Stimulated activated effector memory CD8-positive, alpha-beta T cell treated with anti-CD3 and anti-CD28 coated beads, Interleukin-12 subunit alpha, Interleukin-12 subunit beta, amount 100 ng/mL, for 72 hours (primary cell): Measurements from ENCODE around the gene ZNF214.
A peak's percentile ranks its signal among the peaks of the same experiment; 100 is the strongest.

ENCODE experiments used
- ATAC-seq: fragments of 150-1000 bp; cut with Tn5 transposase; 2 replicates; pipeline ENCODE4 v1.10.0; 2021
- DNase-seq, 2 donors: peaks; one replicate each; pipeline ENCODE4 v3.0.0; 2021 to 2022; ENCODE audit warnings: low spot score in 2 of 2
- H3K27ac Mint-ChIP-seq: one replicate; pipeline ENCODE4 v1.8.0; 2022; ENCODE audit warnings: mild to moderate bottlenecking, mixed read lengths
- H3K36me3 Mint-ChIP-seq: one replicate; pipeline ENCODE4 v1.8.0; 2022; ENCODE audit warnings: mild to moderate bottlenecking, mixed read lengths
- H3K4me1 Mint-ChIP-seq: one replicate; pipeline ENCODE4 v1.8.0; 2022; ENCODE audit warnings: mixed read lengths
- H3K4me3 Mint-ChIP-seq: one replicate; pipeline ENCODE4 v1.8.0; 2022; ENCODE audit warnings: mild to moderate bottlenecking, mixed read lengths
- H3K9me3 Mint-ChIP-seq: one replicate; pipeline ENCODE4 v1.8.0; 2022; ENCODE audit warnings: mixed read lengths

Gene ZNF214

DNA sequence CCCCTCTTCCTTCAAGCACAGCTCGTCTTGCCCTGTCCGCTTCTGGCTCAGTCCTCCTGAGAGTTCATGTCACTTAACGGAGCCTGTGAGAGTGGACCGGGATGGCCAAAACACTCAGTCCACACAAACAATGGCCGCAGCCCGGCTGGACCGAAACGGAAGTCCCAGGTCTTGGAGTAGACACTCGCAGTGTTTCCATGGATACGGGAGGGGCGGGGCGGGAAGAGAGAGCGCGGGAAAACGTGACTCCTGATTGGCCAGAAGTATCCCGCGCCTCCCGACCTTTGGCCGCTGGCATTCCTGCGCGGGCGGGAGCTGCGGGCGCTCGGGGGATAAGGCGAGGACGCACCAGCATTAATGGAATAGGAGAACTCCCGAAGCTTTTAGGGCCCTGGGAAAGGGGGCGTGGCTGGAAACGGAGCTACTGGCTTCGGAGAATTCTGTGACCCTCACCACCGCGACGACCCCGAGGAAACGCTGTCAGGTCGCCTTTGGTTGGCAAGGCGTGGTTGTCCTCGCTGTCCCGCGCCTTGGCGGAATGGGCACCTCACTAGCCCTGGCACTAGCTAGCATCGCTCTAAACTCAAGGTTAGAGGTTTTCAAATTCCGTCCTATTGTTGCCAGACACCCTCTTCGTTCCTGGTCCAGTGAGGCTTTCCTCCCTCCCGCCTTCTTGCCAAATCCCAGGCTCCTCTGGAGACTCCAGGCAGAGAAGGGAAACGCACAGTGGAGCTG lies at the start of gene ZNF214, which contains the start of gene NLRP14:
TSS of gene ZNF214 (minus strand) at position 164 of the 735 bp plus-strand sequence. CDS start 17,511 bp downstream, outside the sequence.
TSS of gene NLRP14 (plus strand) at position 297 of the 735 bp plus-strand sequence. CDS start 18,108 bp downstream, outside the sequence.
- no peak within 1 kb of the TSS for H3K4me3 Mint-ChIP-seq
- peaks cover 5% of the 10 kb centered on the region for H3K4me1 Mint-ChIP-seq
- ATAC-seq (no peak), DNase-seq (no peak)
- H3K27ac Mint-ChIP-seq: no peak within 1 kb of the TSS
- H3K9me3 Mint-ChIP-seq: no peaks in the 10 kb centered on the region
- no peaks in the 10 kb centered on the region for H3K36me3 Mint-ChIP-seq

DNA sequence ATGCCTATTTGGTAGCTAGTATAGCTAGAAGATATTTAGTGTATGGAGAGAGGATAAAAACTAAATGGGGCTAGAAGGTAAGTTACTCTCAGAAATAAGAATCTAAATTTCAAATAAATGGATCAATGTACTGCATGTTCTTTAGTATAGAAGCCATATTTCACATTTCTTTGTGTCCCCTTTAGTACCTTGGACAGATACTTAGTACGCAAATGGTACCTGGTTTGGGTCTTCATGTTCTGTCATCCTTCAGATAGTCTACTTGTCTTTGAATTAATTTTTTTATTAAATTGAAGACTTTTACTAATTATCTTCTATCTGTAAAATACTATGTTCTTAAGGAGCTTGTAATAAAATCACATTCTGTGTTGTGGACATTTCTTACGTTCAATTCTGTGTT lies 42.4 kb upstream of the ZNF214 start:
- DNase-seq: no peak
- no peak for ATAC-seq
- H3K36me3 Mint-ChIP-seq: no peaks in the 10 kb centered on the region
- no peak overlapping the region for H3K4me3 Mint-ChIP-seq
- no peaks in the 10 kb centered on the region for H3K4me1 Mint-ChIP-seq
- H3K9me3 Mint-ChIP-seq: no peaks in the 10 kb centered on the region
- no peak overlapping the region for H3K27ac Mint-ChIP-seq

DNA sequence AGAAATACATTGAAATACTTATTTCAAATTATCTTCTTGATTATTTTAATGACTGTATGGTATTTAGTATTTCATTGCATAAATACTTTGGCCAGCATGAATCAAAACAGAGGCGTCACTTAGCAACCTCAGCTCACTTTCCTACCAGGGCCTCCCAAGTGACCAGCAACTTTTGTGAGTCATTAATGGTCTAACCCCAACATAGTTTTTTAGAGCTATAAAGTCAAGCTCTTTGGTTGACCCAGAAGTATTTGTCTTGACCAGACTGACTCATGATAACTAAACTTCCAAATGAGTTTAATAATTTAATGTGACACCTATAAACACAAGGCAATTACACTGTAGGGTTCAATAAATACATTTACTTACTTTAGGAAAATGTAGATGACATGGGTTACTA lies 40.7 kb upstream of the ZNF214 start:
- no peaks in the 10 kb centered on the region for H3K9me3 Mint-ChIP-seq
- ATAC-seq (no peak), DNase-seq (no peak)
- H3K4me3 Mint-ChIP-seq: no peak overlapping the region
- H3K36me3 Mint-ChIP-seq: no peaks in the 10 kb centered on the region
- H3K27ac Mint-ChIP-seq: no peak overlapping the region
- no peaks in the 10 kb centered on the region for H3K4me1 Mint-ChIP-seq

DNA sequence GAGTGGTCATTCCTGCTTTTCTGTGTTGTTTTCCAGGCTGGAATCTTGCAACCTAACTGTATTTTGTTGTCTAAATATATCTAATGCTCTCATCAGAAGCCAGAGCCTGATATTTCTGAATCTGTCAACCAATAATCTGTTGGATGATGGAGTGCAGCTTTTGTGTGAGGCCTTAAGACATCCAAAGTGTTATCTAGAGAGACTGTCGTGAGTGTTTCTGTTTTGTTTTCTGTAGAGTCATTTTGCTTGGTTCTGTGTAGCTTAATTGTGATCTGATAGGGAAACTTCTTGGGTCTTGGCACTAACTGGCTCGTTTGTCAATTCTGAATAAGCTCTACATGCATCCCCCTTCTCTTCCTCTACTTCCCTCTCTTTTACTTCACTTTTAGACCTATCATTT lies 37.5 kb upstream of the ZNF214 start:
- DNase-seq: no peak
- no peak overlapping the region for H3K4me3 Mint-ChIP-seq
- no peaks in the 10 kb centered on the region for H3K36me3 Mint-ChIP-seq
- H3K4me1 Mint-ChIP-seq: no peaks in the 10 kb centered on the region
- ATAC-seq: no peak
- H3K9me3 Mint-ChIP-seq: no peaks in the 10 kb centered on the region
- no peak overlapping the region for H3K27ac Mint-ChIP-seq

DNA sequence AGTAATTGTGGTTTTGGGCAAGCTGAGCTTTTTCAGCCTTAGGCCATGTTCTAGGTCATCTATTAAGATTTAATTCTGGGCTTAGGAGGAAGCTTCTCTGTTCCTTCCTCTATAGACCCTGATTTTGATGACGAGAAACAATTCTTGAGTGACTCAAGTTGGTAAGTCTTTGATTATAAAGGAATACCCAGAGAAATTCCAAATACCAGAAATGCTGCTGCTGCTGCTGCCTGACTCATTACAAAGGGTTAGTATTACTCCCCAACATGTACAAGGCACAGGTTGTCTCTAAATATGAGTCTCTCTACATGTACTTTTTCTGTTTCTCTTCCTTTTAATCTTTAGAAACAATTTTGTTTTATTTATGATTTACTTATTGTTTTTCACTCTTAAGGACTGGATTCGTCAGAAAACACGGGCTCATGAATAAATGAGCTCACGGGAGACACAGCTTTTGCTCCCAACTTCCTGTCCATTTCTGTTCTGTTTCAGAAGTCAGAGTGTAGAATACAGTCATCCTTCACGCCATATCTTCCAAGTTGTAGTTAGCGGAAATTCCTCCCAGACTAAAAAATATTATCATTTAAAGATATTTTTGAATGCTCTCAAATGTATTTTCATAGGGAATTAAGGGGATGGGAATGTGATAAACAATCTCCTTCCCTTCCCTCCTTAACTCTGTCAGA lies 36.8 kb upstream of the ZNF214 start:
- DNase-seq (no peak), ATAC-seq (no peak)
- Mint-ChIP-seq H3K27ac (no peak overlapping the region), H3K4me1 (no peaks in the 10 kb centered on the region), H3K9me3 (no peaks in the 10 kb centered on the region), H3K36me3 (no peaks in the 10 kb centered on the region), H3K4me3 (no peak overlapping the region)

DNA sequence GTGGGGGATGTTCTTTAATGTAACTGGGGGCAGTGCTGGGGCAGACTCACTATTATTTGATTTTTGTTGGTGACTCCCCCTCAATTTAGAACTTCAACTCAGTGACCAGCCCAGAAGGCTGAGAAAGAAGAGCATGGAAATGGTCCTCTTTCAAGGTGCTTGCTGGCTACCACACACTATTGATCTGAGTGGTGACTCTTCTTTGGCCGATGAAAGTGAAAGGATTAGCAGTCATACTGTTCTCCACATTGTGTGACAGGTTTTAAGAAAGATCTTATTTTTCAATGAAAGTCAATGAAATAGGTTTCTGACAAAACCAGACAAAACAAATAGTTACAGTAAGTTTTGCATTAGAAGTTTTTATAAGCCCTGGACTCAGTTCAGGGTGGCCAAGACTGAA lies 30.0 kb upstream of the ZNF214 start:
- Mint-ChIP-seq H3K9me3 (no peaks in the 10 kb centered on the region), H3K27ac (no peak overlapping the region), H3K4me3 (no peak overlapping the region), H3K4me1 (no peaks in the 10 kb centered on the region), H3K36me3 (no peaks in the 10 kb centered on the region)
- ATAC-seq (no peak), DNase-seq (no peak)

DNA sequence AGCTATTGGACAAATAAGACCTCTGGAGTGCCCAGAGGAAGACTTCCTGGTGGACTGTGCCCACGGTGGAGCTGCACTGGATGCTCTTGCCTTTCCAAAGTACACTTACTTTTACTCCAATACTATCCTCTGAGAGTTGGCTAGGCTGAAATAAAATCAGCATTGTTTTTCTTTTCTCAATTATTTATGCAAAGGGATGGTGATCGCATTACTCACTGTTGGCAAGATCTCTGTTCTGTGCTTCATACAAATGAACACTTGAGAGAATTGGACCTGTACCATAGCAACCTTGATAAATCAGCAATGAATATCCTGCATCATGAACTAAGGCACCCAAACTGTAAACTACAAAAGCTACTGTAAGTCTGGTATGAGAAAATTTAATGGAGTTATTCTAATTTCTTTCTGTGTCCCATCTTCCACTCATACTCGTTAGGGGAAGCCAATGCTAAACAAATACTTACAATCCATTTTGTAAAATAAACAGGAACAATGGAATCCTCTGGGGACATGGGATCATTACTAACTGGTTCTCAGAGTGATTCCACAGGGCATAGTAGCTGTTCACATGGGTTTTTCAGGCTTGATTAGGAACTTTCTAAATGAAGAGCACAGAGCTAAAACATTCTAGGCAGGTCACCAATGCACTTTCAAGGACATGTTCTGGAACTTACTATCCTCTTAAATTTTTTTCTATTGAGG lies 26.5 kb upstream of the ZNF214 start:
- H3K4me1 Mint-ChIP-seq: no peaks in the 10 kb centered on the region
- H3K9me3 Mint-ChIP-seq: no peaks in the 10 kb centered on the region
- no peak overlapping the region for H3K27ac Mint-ChIP-seq
- H3K36me3 Mint-ChIP-seq: no peaks in the 10 kb centered on the region
- DNase-seq: no peak
- ATAC-seq: no peak
- H3K4me3 Mint-ChIP-seq: no peak overlapping the region

DNA sequence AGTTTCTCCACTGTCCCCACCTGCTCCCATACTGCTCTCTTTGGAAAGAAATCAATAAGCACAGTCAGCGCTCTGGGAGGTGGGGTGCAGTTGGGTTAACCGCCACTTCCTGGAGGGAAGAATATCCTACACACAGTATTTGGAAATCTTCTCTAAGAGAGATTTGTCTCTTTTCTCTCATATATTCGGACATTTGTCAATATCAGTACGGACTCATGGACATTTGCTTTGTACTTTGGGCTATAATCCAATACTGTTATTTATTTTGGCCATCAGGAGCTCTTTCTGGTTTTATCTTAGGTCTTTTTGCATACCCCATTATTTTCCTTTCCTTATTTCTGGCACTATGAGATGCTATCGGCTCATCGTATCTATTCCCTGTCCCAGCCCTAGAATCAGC lies 13.9 kb upstream of the ZNF214 start:
- ATAC-seq (no peak), DNase-seq (no peak)
- Mint-ChIP-seq H3K27ac (no peak overlapping the region), H3K4me3 (no peak overlapping the region), H3K4me1 (no peaks in the 10 kb centered on the region), H3K36me3 (no peaks in the 10 kb centered on the region), H3K9me3 (no peaks in the 10 kb centered on the region)

DNA sequence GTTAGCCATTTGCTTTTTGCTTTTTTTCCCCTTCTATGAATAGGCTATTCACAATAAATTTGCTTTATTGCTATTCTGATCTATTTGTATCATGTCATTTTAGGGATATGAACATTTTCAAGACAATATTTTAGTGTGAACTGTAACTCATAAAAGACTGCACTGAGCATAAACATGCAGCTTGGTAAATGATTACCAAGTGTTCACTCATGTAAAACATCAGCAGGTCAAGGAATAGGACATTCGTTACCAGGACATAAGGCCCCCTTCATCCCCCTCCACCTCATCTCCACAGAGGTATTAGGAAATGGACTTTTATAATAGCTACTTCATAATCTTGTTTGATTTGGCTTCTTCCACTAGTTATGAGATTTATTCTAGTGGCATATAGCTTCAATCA lies 12.5 kb upstream of the ZNF214 start:
- H3K27ac Mint-ChIP-seq: no peak overlapping the region
- H3K9me3 Mint-ChIP-seq: no peaks in the 10 kb centered on the region

DNA sequence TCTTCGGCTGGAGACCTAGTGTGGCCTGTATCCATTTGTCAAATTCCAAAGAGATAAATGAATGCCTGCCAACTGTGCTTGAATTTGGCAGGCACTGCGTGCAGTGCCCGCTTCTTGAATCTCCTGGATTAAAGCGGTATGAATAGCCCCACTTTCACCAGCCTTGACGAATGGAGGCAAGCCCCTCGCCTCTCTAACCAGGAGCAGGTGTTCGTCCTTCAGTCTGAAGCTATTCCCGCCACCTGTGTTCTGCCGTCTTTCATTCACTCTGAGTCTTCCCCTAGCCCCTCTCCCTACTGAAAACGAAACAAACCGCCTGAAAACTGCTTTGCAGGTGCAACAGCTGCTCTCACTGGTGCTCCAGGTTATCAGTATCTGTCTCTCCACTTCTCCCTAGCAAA lies 11.3 kb upstream of the ZNF214 start:
- H3K27ac Mint-ChIP-seq: no peak overlapping the region
- no peaks in the 10 kb centered on the region for H3K9me3 Mint-ChIP-seq
- H3K4me1 Mint-ChIP-seq: no peaks in the 10 kb centered on the region
- DNase-seq (no peak), ATAC-seq (no peak)
- H3K4me3 Mint-ChIP-seq: no peak overlapping the region
- H3K36me3 Mint-ChIP-seq: no peaks in the 10 kb centered on the region

More for the DNA sequence above, 12.5 kb upstream of the ZNF214 start:
- no peak overlapping the region for H3K4me3 Mint-ChIP-seq
- no peak for DNase-seq
- no peaks in the 10 kb centered on the region for H3K4me1 Mint-ChIP-seq
- no peaks in the 10 kb centered on the region for H3K36me3 Mint-ChIP-seq
- no peak for ATAC-seq

DNA sequence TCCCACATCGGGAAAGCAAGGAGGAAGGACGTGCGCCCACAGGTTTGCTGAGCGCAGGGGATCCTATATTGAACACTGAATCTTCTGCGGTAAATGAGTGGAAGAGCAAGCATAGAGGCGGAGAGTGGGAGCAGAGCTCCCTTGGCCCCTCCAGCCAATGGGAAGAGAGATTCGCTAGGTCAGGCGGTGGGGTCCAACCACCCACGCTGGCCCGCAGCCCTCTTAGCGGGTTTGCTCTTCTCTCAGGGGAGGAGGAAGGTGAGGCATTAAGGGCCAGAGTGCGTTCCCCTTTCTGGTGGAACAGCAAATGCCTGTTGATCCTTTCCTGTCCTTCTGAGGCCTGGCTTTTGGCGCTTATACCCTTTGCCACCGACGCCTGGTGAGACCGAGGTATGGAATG lies 10.7 kb upstream of the ZNF214 start:
- no peaks in the 10 kb centered on the region for H3K36me3 Mint-ChIP-seq
- ATAC-seq (no peak), DNase-seq (no peak)
- H3K4me1 Mint-ChIP-seq: no peaks in the 10 kb centered on the region
- H3K4me3 Mint-ChIP-seq: no peak overlapping the region
- no peaks in the 10 kb centered on the region for H3K9me3 Mint-ChIP-seq
- no peak overlapping the region for H3K27ac Mint-ChIP-seq

DNA sequence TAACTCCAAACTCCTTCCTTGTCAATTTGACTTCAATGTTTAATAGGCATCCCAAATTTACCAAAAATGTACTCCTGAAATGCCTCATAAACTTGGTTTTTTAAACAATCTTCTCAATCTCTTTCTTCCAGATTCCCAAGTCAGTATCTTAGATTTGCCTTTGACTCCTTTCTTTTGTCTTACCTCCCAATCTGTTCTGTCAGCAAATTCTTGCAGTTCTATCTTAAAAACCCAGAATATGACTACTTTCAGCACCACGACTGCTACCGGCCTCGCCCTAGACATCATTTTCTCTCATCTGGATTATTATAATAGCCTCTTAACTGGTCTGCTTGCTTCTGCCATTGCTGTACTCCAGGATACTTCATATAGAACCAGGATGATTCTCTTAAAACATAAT lies 8.0 kb upstream of the ZNF214 start:
- Mint-ChIP-seq H3K36me3 (no peaks in the 10 kb centered on the region), H3K4me1 (no peaks in the 10 kb centered on the region), H3K4me3 (no peak overlapping the region), H3K27ac (no peak overlapping the region), H3K9me3 (no peaks in the 10 kb centered on the region)
- ATAC-seq (no peak), DNase-seq (no peak)

DNA sequence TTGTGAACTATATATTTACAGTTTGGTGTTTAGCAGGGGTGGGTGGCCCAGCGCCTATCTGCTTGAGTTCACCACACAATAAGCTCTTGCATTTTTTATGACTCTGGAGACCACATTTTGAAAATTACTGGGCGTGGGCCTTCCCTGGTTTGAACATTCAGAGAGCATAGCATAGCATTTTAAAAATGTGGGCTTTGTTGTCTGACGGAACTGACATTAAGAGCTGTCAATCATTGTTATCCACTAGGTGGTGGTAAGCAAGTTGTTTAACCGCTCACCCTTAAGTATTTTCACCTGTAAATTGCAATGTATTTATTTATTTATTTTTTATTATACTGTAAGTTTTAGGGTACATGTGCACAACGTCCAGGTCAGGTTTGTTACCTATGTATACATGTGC lies 1.2 kb upstream of the ZNF214 start:
- no peaks in the 10 kb centered on the region for H3K9me3 Mint-ChIP-seq
- no peak for ATAC-seq

DNA sequence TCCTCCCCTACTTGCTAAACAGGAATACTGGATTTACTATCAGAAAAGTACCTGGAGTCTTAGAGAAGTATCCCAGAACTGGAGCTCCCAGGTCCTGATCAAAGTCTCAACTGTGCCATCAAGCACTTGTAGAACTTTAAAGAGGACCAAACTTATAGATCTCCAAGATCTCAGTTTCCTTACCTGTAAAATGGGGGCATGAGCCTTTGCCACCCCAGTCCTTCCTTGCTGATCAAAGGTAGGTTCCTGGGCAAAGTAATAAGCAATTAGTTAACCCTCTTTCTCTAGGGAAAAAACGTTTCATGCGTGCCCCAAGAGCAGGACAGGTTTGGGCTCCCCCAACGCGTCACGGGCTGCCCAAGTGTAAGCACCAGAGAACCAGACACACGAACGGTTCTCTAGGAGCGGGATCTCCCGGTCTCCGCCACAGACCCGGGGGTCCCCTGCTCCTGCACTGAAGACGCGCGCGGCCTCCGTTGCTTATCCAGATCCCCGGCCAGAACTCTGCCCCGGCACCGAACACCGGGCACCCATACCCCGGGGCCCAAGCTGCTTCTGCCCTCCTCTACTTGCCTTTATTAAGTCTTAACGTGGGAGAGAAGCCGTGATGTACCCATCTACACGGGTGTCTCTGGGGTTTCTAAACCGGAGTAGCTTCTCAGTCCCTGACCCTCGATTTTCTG lies 505 bp downstream of the ZNF214 start:
- H3K4me3 Mint-ChIP-seq: no peak overlapping the region
- DNase-seq: no peak
- no peaks in the 10 kb centered on the region for H3K9me3 Mint-ChIP-seq
- ATAC-seq: peak; percentile 32
- peaks cover 5% of the 10 kb centered on the region for H3K4me1 Mint-ChIP-seq
- no peaks in the 10 kb centered on the region for H3K36me3 Mint-ChIP-seq
- no peak overlapping the region for H3K27ac Mint-ChIP-seq

More for the DNA sequence above, 1.2 kb upstream of the ZNF214 start:
- H3K36me3 Mint-ChIP-seq: no peaks in the 10 kb centered on the region
- no peak overlapping the region for H3K27ac Mint-ChIP-seq
- no peak overlapping the region for H3K4me3 Mint-ChIP-seq
- no peak for DNase-seq
- H3K4me1 Mint-ChIP-seq: peaks cover 5% of the 10 kb centered on the region

DNA sequence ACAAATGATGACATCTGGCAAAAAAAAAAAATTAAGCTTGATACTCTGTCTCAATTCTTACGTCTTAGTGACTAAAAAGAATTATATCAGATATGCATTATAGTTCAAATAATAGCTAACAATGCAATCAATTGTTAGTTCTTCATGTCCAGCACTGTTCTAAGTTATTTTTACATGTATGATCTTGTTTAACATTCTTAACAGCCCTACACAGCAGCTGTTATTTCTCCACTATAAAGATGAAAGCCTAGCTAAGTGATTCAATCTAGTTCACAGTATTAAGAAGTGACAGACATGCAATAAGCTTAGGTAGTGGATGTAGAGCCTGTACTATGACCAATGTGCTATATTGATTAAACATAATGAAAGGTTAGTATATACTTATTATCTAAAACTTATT lies 4.1 kb downstream of the ZNF214 start:
- H3K36me3 Mint-ChIP-seq: no peaks in the 10 kb centered on the region
- DNase-seq (no peak), ATAC-seq (no peak)
- H3K4me1 Mint-ChIP-seq: peaks cover 5% of the 10 kb centered on the region
- H3K4me3 Mint-ChIP-seq: no peak overlapping the region
- H3K9me3 Mint-ChIP-seq: no peaks in the 10 kb centered on the region
- no peak overlapping the region for H3K27ac Mint-ChIP-seq
